NT2/D1 (cell line): ENCODE data around the gene ABI2.
A peak's percentile ranks its signal among the peaks of the same experiment; 100 is the strongest.
"Not testable (repeated sequence)": the region's sequence is repeated elsewhere in the genome, so short reads cannot be mapped to it uniquely, and the experiment has no call there.

Experiments
- DNase-seq: peaks from one replicate; pipeline ENCODE4 v3.0.0-alpha.2; 2011; ENCODE audit warnings: low read depth, low spot score
- H3K27me3 ChIP-seq: 2 replicates; pipeline ENCODE4 v1.6.0; 2011; ENCODE audit warnings: mild to moderate bottlenecking; ENCODE audit not compliant: insufficient read length, insufficient read depth
- H3K36me3 ChIP-seq: 2 replicates; pipeline ENCODE4 v1.6.1; 2011; ENCODE audit warnings: mild to moderate bottlenecking, low read length, mixed read lengths; ENCODE audit not compliant: insufficient read depth, insufficient read length
- H3K4me1 ChIP-seq: 2 replicates; pipeline ENCODE4 v1.5.1; 2011; ENCODE audit not compliant: insufficient read depth, insufficient read length
- H3K4me3 ChIP-seq: 2 replicates; pipeline ENCODE4 v1.5.1; 2011; ENCODE audit warnings: low read depth; ENCODE audit not compliant: insufficient read length
- H3K9ac ChIP-seq: 2 replicates; pipeline ENCODE4 v1.6.0; 2011; ENCODE audit warnings: low read depth; ENCODE audit not compliant: insufficient read length
- H3K9me3 ChIP-seq: 2 replicates; pipeline ENCODE4 v1.5.1; 2011; ENCODE audit warnings: mild to moderate bottlenecking, low read length; ENCODE audit not compliant: insufficient read depth
- SUZ12 ChIP-seq: IDR thresholded peaks from 2 replicates; pipeline ENCODE4 v1.6.1; 2011; ENCODE audit not compliant: insufficient read length, insufficient read depth; ENCODE audit errors: extremely low read depth
- YY1 ChIP-seq: IDR thresholded peaks from 2 replicates; pipeline ENCODE4 v1.6.1; 2011; ENCODE audit not compliant: insufficient read length, insufficient read depth
- ZNF274 ChIP-seq: IDR thresholded peaks from 2 replicates; pipeline ENCODE4 v1.6.1; 2011; ENCODE audit warnings: mild to moderate bottlenecking, low read depth, low read length

ABI2 gene

DNA sequence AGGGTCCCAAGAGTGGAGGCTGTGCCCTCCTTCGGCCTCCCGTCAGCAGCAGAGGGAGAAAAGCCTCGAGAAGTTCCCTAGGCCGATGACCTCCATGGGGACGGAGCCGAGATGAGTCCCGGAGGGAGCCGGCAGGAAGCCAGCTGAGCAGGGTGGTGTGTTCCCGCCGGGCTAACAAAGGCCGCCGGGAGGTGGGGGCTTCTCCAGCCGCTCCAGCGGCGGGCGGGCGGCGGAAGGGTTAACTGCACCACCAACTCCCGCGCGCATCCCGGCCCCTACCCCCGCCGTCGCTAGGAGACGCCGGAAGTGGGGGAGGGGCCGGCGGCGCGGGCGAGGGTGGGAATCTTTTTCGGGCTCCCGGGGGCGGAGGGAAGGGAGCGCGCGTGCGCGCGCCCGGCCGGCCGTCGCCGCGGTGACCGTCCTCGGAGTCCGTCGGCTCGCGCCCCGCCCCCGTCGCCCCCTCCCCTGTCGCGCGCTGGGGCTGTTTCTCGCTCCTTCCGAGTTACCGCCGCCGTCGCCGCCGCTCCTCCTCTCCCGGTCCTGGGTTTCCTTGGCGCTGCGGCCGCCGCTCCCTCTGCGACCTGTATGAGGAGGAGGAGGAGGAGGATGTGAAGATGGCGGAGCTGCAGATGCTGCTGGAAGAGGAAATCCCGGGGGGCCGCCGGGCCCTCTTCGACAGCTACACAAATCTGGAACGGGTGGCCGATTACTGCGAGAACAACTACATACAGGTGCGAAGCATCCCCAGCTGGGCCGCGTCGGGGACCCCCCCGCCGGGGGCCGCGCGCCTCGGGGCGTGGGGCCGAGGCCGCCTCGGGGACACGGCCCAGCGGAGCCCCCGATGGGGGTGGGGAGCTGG, at the start of gene ABI2:
Gene ABI2 (plus strand): TSS at position 494 of the 859 bp plus-strand sequence. CDS start 121 bp downstream, at position 615.
- Histone ChIP-seq H3K4me3 (peak within 1 kb of the TSS; percentile 76), H3K27me3 (no peaks in the 10 kb centered on the region), H3K36me3 (no peaks in the 10 kb centered on the region), H3K9ac (peak within 1 kb of the TSS; percentile 95), H3K4me1 (peaks cover 2% of the 10 kb centered on the region), H3K9me3 (no peaks in the 10 kb centered on the region)
- TF ChIP-seq YY1 (no peak), ZNF274 (no peak), SUZ12 (no peak)
- DNase-seq = peak; percentile 92

DNA sequence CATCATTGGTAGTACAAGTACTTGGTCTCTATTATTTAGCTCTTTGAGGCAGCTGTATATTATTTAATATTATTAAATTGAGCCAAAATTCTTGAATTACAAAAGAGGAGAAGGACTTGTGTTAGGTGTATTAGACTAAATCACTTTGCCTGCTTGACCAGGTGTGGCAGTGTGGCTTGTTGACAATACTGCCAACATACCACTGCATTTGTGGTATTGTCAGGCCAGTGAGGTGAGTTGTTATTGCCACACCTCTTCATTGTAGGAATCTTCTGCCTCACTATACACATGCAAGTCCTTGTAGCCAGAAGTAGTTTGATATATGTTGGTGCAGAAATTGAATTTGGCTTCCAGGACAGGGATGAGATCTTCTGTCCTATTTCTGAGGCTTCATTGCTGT, 48.9 kb upstream of the ABI2 start:
- peaks cover 2% of the 10 kb centered on the region for H3K4me1 ChIP-seq
- no peaks in the 10 kb centered on the region for H3K27me3 ChIP-seq
- H3K36me3 ChIP-seq = peaks cover 65% of the 10 kb centered on the region
- TF ChIP-seq SUZ12 (no peak), ZNF274 (no peak), YY1 (no peak)
- H3K9ac ChIP-seq = no peak overlapping the region
- DNase-seq = no peak
- no peak overlapping the region for H3K4me3 ChIP-seq
- no peaks in the 10 kb centered on the region for H3K9me3 ChIP-seq

DNA sequence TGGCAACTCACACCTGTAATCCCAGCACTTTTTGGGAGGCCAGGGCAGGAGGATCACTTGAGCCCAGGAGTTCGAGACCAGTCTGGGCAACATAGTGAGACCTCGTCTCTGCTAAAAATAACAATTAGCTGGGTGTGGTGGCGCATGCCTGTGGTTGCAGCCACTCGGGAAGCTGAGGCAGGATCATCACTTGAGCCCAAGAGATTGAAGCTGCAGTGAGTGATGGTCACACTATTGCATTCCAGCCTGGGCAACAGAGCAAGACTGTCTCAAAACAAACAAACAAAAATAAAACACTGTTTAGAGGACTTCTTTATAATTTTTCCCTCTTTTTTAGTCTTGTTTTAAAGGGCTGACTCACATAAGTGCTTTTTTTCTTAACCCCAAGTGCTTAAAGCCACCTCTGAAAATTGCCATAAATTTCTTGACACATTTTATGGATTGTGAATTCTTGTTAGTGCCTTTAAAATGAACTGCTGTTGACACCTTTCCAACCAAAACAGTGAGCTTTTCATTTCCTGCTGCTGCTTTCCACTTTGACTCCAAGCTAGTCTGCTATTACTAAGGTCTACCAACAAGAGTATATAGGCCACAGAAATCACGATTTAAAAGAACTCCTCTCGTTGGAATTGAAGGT, 47.6 kb upstream of the ABI2 start:
- no peak overlapping the region for H3K9ac ChIP-seq
- H3K36me3 ChIP-seq = peaks cover 71% of the 10 kb centered on the region
- no peak for DNase-seq
- H3K4me3 ChIP-seq = no peak overlapping the region
- H3K9me3 ChIP-seq = no peaks in the 10 kb centered on the region
- no peaks in the 10 kb centered on the region for H3K27me3 ChIP-seq
- peaks cover 2% of the 10 kb centered on the region for H3K4me1 ChIP-seq
- no peak for TF ChIP-seq ZNF274
- no peak for TF ChIP-seq SUZ12
- no peak for TF ChIP-seq YY1

DNA sequence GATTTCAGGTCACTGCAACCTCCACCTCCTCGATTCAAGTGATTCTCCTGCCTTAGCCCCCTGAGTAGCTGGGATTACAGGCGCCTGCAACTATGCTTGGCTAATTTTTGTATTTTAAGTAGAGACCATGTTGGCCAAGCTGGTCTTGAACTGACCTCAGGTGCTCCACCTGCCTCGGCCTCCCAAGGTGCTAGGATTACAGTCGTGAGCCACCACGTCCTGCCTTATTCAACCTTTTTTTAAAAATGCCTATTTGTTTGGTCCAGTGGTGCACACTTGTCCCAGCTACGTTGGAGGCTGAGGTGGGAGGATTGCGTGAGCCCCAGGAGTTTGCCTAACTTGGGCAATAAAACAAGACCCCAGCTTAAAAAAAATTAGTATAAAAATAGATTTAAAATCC, 46.1 kb upstream of the ABI2 start:
- Histone ChIP-seq H3K9ac (no peak overlapping the region), H3K9me3 (no peaks in the 10 kb centered on the region), H3K4me3 (no peak overlapping the region), H3K27me3 (no peaks in the 10 kb centered on the region), H3K4me1 (peaks cover 2% of the 10 kb centered on the region), H3K36me3 (peaks cover 82% of the 10 kb centered on the region)
- DNase-seq = no peak
- TF ChIP-seq ZNF274 (no peak), SUZ12 (no peak), YY1 (no peak)

DNA sequence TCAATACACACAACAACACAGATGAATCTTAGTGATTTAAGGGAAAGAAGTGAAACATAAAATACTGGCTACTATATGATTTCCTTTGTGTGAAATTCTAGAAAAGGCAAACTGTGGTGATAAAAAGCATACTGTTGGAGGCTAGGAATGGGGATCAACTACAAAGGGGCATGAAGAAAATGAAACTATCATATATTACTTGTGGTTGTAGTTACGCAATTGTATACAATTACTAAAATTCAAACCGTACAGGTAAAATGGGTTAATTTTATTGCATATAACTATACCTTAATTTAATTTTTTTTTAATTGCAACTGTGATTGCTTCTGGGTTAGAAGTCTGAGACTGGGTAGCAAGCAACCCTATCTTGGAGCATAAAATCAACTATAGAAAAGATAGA, 41.7 kb upstream of the ABI2 start:
- TF ChIP-seq YY1 = no peak
- TF ChIP-seq SUZ12 = no peak
- DNase-seq = no peak
- H3K9me3 ChIP-seq = no peaks in the 10 kb centered on the region
- no peaks in the 10 kb centered on the region for H3K27me3 ChIP-seq
- peaks cover 59% of the 10 kb centered on the region for H3K36me3 ChIP-seq
- H3K4me1 ChIP-seq = no peaks in the 10 kb centered on the region
- no peak overlapping the region for H3K9ac ChIP-seq
- no peak overlapping the region for H3K4me3 ChIP-seq

DNA sequence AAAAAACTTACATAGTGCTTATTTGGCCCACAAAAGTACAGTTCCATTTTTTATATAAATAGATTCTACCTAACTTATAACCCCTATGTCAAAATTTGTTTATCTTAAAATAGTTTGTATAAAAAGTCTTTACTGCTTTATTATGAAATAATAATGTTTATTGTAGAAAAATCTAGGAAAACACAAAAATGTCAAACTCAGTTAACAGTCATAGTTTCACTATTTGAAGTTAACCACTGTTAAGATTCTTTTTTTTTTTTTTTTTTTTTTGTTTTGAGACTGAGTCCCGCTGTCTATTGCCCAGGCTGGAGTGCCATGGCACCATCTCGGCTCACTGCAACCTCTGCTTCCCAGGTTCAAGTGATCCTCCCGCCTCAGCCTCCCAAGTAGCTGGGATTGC, 26.5 kb upstream of the ABI2 start:
- DNase-seq = no peak
- no peaks in the 10 kb centered on the region for H3K27me3 ChIP-seq
- peaks cover 14% of the 10 kb centered on the region for H3K36me3 ChIP-seq
- no peaks in the 10 kb centered on the region for H3K4me1 ChIP-seq
- H3K4me3 ChIP-seq = no peak overlapping the region
- H3K9me3 ChIP-seq = peaks cover 2% of the 10 kb centered on the region; the same call in 1 of the 2 replicates
- TF ChIP-seq YY1 (no peak), SUZ12 (no peak), ZNF274 (no peak)
- no peak overlapping the region for H3K9ac ChIP-seq

DNA sequence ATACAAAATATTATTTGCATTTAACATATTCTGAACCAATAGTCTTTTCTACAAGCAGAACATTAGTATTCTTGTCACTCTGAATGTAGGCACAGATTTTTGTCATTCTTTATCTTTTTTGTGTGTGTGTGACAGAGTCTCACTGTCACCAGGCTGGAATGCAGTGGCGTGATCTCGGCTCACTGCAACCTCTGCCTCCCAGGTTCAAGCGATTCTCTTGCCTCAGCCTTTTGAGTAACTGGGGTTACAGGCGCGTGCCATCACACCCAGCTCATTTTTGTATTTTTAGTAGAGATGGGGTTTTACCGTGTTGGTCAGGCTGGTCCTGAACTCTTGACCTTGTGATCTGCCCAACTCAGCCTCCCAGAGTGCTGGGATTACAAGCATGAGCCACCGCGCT, 25.6 kb upstream of the ABI2 start:
- H3K27me3 ChIP-seq, H3K4me3 ChIP-seq, DNase-seq, H3K4me1 ChIP-seq, H3K9ac ChIP-seq: not testable (repeated sequence)
- Histone ChIP-seq H3K36me3 (peaks cover 16% of the 10 kb centered on the region), H3K9me3 (peaks cover 11% of the 10 kb centered on the region; the same call in 1 of the 2 replicates)
